Stimulated activated CD4-positive, alpha-beta T cell treated with anti-CD3 and anti-CD28 coated beads, Interleukin-12 subunit alpha, Interleukin-12 subunit beta, amount 100 ng/mL, for 24 hours (primary cell): ENCODE measurements around the gene GKN1.

ENCODE experiments used
- DNase-seq, 2 experiments: peaks; one replicate each; pipeline ENCODE4 v3.0.0-alpha.2; 2020; ENCODE audit warnings: low read depth in 2 of 2

The GKN1 gene

GRCh38 chr2:68959001-68959400, 15.4 kb upstream of the GKN1 start:
- no peak for DNase-seq

GRCh38 chr2:68961380-68961779, 13.1 kb upstream of the GKN1 start:
- no peak for DNase-seq

GRCh38 chr2:68964282-68964681, 10.2 kb upstream of the GKN1 start:
- no peak for DNase-seq

- DNase-seq = no peak
These were observed 6.2 kb upstream of the GKN1 start for GRCh38 chr2:68968221-68968620.

- no peak for DNase-seq
These were observed 4.5 kb upstream of the GKN1 start for GRCh38 chr2:68969736-68970490.

- DNase-seq = no peak
These were observed 3.7 kb upstream of the GKN1 start for GRCh38 chr2:68970566-68971265.

- DNase-seq = no peak
These were observed 2.7 kb upstream of the GKN1 start for GRCh38 chr2:68971591-68972231.

- DNase-seq = no peak
These were observed 670 bp downstream of the GKN1 start for GRCh38 chr2:68974946-68975665.

GRCh38 chr2:68975844-68976243, 1.4 kb downstream of the GKN1 start:
- no peak for DNase-seq

- no peak for DNase-seq
These were observed 3.0 kb downstream of the GKN1 start for GRCh38 chr2:68977453-68977852.

- no peak for DNase-seq
These were observed 3.7 kb downstream of the GKN1 start for GRCh38 chr2:68978098-68978497.

GRCh38 chr2:68980956-68981355, 6.5 kb downstream of the GKN1 start:
- DNase-seq = no peak

- DNase-seq = no peak
These were observed 12.6 kb downstream of the GKN1 start for GRCh38 chr2:68987021-68987503.

GRCh38 chr2:68989035-68989434, 14.6 kb downstream of the GKN1 start:
- DNase-seq = no peak

- DNase-seq = no peak
These were observed 17.9 kb downstream of the GKN1 start for GRCh38 chr2:68992341-68992740.

- DNase-seq = no peak
These were observed 18.5 kb downstream of the GKN1 start for GRCh38 chr2:68992933-68993332.

- no peak for DNase-seq
These were observed 19.2 kb downstream of the GKN1 start for GRCh38 chr2:68993660-68994059.

- DNase-seq = no peak
These were observed 20.4 kb downstream of the GKN1 start for GRCh38 chr2:68994864-68995263.

- DNase-seq = no peak
These were observed 21.5 kb downstream of the GKN1 start for GRCh38 chr2:68995916-68996315.

- no peak for DNase-seq
These were observed 23.0 kb downstream of the GKN1 start for GRCh38 chr2:68997401-68997800.

- no peak for DNase-seq
These were observed 27.4 kb downstream of the GKN1 start for GRCh38 chr2:69001879-69002278.

GRCh38 chr2:69003731-69004130, 29.3 kb downstream of the GKN1 start:
- no peak for DNase-seq
